C4-2B (cell line): ENCODE results near the gene SNAPIN.

Experiments used
- H3K27ac ChIP-seq: fragments of 450-650 bp; 2 replicates; pipeline ENCODE4 v1.5.1; 2017
- ZFX ChIP-seq: fragments of 450-650 bp; IDR thresholded peaks from 2 replicates; pipeline ENCODE4 v1.6.1; 2017
- TF ChIP-seq, protein P1 (sequence below): fragments of 450-650 bp; conservative IDR thresholded peaks from 2 replicates; pipeline ENCODE4 v1.5.1; 2017; ENCODE audit warnings: mild to moderate bottlenecking

The SNAPIN gene

DNA sequence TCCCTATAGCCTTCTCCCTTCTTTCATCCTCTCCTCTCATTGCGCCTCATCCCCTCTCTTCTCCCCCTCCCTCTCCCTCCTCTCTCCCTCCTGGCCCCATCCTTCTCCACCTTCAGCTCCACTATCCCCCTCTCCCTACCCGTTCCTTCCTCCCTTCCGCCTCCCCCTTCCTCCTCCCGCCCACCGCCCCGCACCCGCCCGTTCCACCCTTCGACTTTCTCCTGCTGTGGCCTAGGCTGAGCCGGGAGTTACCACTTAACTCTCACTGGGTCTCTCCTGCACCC, 21.6 kb downstream of the SNAPIN start:
- H3K27ac ChIP-seq: no peak overlapping the region
- TF ChIP-seq, protein P1, sequence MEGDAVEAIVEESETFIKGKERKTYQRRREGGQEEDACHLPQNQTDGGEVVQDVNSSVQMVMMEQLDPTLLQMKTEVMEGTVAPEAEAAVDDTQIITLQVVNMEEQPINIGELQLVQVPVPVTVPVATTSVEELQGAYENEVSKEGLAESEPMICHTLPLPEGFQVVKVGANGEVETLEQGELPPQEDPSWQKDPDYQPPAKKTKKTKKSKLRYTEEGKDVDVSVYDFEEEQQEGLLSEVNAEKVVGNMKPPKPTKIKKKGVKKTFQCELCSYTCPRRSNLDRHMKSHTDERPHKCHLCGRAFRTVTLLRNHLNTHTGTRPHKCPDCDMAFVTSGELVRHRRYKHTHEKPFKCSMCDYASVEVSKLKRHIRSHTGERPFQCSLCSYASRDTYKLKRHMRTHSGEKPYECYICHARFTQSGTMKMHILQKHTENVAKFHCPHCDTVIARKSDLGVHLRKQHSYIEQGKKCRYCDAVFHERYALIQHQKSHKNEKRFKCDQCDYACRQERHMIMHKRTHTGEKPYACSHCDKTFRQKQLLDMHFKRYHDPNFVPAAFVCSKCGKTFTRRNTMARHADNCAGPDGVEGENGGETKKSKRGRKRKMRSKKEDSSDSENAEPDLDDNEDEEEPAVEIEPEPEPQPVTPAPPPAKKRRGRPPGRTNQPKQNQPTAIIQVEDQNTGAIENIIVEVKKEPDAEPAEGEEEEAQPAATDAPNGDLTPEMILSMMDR: no peak
- no peak for TF ChIP-seq ZFX

DNA sequence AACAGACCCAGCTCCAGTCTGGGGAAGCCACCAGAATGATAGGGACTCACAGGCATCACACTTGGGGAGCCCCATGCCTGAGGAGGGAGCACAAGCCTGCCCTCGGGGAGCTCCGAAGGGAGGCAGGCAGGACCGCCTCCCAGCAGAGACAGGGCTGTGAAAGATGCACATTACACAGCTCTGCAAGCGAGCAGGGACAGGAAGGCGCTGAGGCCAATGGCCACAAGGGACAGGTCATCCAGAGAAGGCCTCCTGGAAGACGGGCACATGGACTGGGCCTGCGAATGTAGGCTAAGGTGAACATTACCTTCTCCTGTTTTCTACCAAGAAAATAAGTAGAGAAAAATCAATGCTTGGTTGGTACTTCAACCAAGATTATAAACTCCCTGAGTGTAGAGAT, 24.2 kb downstream of the SNAPIN start:
- TF ChIP-seq, protein P1: no peak
- TF ChIP-seq ZFX: no peak
- H3K27ac ChIP-seq: no peak overlapping the region

GRCh38 chr1:153683854-153684253, 25.4 kb downstream of the SNAPIN start:
- TF ChIP-seq, protein P1: no peak
- no peak for TF ChIP-seq ZFX
- H3K27ac ChIP-seq: no peak overlapping the region

DNA sequence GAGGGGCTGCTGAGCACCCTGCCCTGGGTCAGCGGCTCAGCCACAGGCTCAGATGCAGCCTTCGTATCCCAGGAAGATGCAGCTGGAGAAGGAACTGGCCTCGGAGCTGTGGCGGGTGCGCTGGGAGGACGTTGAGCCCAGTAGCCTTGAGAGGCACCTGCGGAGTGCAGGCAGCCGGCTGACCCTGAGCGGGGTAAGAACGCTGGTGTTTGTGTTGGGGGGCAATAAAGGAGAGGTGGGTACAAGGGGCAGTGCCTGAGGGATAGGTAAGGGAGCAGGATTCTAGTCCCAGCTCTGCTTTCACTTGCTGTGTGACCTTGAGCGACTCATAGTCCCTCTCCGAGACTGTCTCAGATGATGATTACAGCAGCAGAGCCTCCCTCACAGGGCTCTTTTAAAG, 26.4 kb downstream of the SNAPIN start:
- H3K27ac ChIP-seq: no peak overlapping the region
- TF ChIP-seq ZFX: no peak
- TF ChIP-seq, protein P1: no peak

- H3K27ac ChIP-seq: no peak overlapping the region
These were observed 27.2 kb downstream of the SNAPIN start for GRCh38 chr1:153685544-153686340.

DNA sequence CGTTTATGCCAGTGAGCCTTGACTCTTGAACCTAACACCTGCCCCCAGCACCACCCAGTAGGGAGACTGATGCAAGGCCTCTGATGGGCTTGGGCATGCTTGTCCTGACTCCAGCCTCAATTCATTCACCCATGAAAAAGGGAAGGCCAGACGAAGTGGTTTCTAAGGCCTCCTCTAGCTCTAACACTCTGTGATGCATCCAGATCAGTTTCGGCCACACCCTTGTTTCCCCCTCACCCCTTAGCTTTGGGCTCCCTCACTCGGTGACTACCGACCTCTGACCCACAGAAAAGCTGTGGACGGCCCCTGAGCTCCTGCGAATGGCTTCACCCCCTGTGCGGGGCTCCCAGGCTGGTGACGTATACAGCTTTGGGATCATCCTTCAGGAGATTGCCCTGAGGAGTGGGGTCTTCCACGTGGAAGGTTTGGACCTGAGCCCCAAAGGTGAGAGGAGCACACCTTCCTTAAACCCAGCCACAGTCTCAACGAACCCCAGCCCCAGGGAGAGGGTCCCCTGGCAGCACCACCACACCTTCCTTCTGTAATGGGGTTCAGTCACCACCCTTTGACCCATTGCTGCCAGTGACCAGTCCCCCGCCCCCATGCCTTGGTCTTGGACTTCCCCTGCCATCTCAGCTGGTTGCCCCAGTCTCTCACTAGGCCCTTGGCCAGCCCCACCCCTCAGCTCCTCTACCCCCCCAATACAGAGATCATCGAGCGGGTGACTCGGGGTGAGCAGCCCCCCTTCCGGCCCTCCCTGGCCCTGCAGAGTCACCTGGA, 29.0 kb downstream of the SNAPIN start:
- TF ChIP-seq ZFX: no peak
- TF ChIP-seq, protein P1: no peak
- H3K27ac ChIP-seq: no peak overlapping the region

More at GRCh38 chr1:153685544-153686340, 27.2 kb downstream of the SNAPIN start:
- no peak for TF ChIP-seq ZFX
- TF ChIP-seq, protein P1: no peak

- TF ChIP-seq, protein P1: no peak
- no peak for TF ChIP-seq ZFX
- H3K27ac ChIP-seq: no peak overlapping the region
These were observed 29.8 kb downstream of the SNAPIN start for GRCh38 chr1:153688276-153688675.
